Mucosa of stomach (tissue), 1 donor: Measurements from ENCODE around the gene SLC1A1.

Source experiments
- H3K27me3 ChIP-seq: one replicate; pipeline ENCODE4 v1.7.0; 2013; ENCODE audit warnings: mild to moderate bottlenecking, low read length; ENCODE audit not compliant: control insufficient read depth, insufficient read depth
- H3K36me3 ChIP-seq: one replicate; pipeline ENCODE4 v1.7.0; 2013; ENCODE audit warnings: low read length; ENCODE audit not compliant: control insufficient read depth, insufficient read depth
- H3K4me1 ChIP-seq: one replicate; pipeline ENCODE4 v1.7.0; 2013; ENCODE audit warnings: mild to moderate bottlenecking, low read length; ENCODE audit not compliant: control insufficient read depth, insufficient read depth
- H3K4me3 ChIP-seq: one replicate; pipeline ENCODE4 v1.7.0; 2013; ENCODE audit warnings: low read length
- H3K9ac ChIP-seq: one replicate; pipeline ENCODE4 v1.7.0; 2013; ENCODE audit warnings: mild to moderate bottlenecking, low read length, moderate library complexity
- H3K9me3 ChIP-seq: one replicate; pipeline ENCODE4 v1.7.0; 2013; ENCODE audit warnings: mild to moderate bottlenecking, low read length, moderate library complexity; ENCODE audit not compliant: control insufficient read depth
- donor health status: Pancreatic carcinoma.

The SLC1A1 gene

GRCh38 chr9:4615251-4615650 is 125.0 kb downstream of the SLC1A1 start:
- Histone ChIP-seq H3K36me3 (no peaks in the 10 kb centered on the region), H3K9me3 (no peaks in the 10 kb centered on the region), H3K4me3 (no peak overlapping the region), H3K4me1 (no peaks in the 10 kb centered on the region), H3K9ac (no peak overlapping the region), H3K27me3 (no peaks in the 10 kb centered on the region)

- no peaks in the 10 kb centered on the region for H3K9me3 ChIP-seq
- no peaks in the 10 kb centered on the region for H3K4me1 ChIP-seq
- H3K4me3 ChIP-seq = no peak overlapping the region
- no peaks in the 10 kb centered on the region for H3K27me3 ChIP-seq
- H3K36me3 ChIP-seq = no peaks in the 10 kb centered on the region
- no peak overlapping the region for H3K9ac ChIP-seq
Measured at GRCh38 chr9:4615778-4616177, 125.5 kb downstream of the SLC1A1 start.

GRCh38 chr9:4617752-4618151 is 127.5 kb downstream of the SLC1A1 start:
- Histone ChIP-seq H3K9ac (no peak overlapping the region), H3K27me3 (no peaks in the 10 kb centered on the region), H3K4me1 (no peaks in the 10 kb centered on the region), H3K9me3 (no peaks in the 10 kb centered on the region), H3K4me3 (no peak overlapping the region), H3K36me3 (no peaks in the 10 kb centered on the region)

GRCh38 chr9:4618700-4619099 is 128.4 kb downstream of the SLC1A1 start:
- H3K4me1 ChIP-seq = no peaks in the 10 kb centered on the region
- no peaks in the 10 kb centered on the region for H3K9me3 ChIP-seq
- no peaks in the 10 kb centered on the region for H3K27me3 ChIP-seq
- no peak overlapping the region for H3K4me3 ChIP-seq
- no peaks in the 10 kb centered on the region for H3K36me3 ChIP-seq
- H3K9ac ChIP-seq = no peak overlapping the region

- Histone ChIP-seq H3K4me1 (no peaks in the 10 kb centered on the region), H3K9me3 (no peaks in the 10 kb centered on the region), H3K27me3 (no peaks in the 10 kb centered on the region), H3K9ac (no peak overlapping the region), H3K4me3 (no peak overlapping the region), H3K36me3 (no peaks in the 10 kb centered on the region)
Measured at GRCh38 chr9:4620057-4620765, 129.9 kb downstream of the SLC1A1 start.

- Histone ChIP-seq H3K36me3 (no peaks in the 10 kb centered on the region), H3K4me1 (no peaks in the 10 kb centered on the region), H3K27me3 (no peaks in the 10 kb centered on the region), H3K9me3 (no peaks in the 10 kb centered on the region), H3K9ac (no peak overlapping the region), H3K4me3 (no peak overlapping the region)
Measured at GRCh38 chr9:4620881-4621555, 130.8 kb downstream of the SLC1A1 start.

GRCh38 chr9:4622016-4622415 is 131.7 kb downstream of the SLC1A1 start:
- Histone ChIP-seq H3K4me1 (no peaks in the 10 kb centered on the region), H3K9me3 (no peaks in the 10 kb centered on the region), H3K27me3 (no peaks in the 10 kb centered on the region), H3K36me3 (no peaks in the 10 kb centered on the region), H3K9ac (no peak overlapping the region), H3K4me3 (no peak overlapping the region)

GRCh38 chr9:4630836-4631235 is 140.6 kb downstream of the SLC1A1 start:
- no peaks in the 10 kb centered on the region for H3K9me3 ChIP-seq
- H3K27me3 ChIP-seq = no peaks in the 10 kb centered on the region
- H3K4me1 ChIP-seq = no peaks in the 10 kb centered on the region
- H3K36me3 ChIP-seq = no peaks in the 10 kb centered on the region
- H3K4me3 ChIP-seq = no peak overlapping the region
- H3K9ac ChIP-seq = no peak overlapping the region
